ENCODE results near the gene USP35.

The USP35 gene

GRCh38 chr11:78201096-78201818 lies 12.5 kb downstream of the USP35 start:
- FAIRE-seq (no peak), DNase-seq (ENCODE audit: insufficient read length, low spot score) (no peak)
- TF ChIP-seq SPI1 (IDR thresholded peaks at IDR 0.05; ENCODE audit: low read depth, low read length) (no peak), PAX5 (IDR thresholded peaks at IDR 0.05; ENCODE audit: insufficient read depth, low read length, severe bottlenecking) (no peak), POLR2A (IDR thresholded peaks at IDR 0.05; ENCODE audit: low read depth, low read length) (no peak), POU2F2 (IDR thresholded peaks at IDR 0.05; ENCODE audit: low read depth, low read length) (no peak), TAF1 (IDR thresholded peaks at IDR 0.05; ENCODE audit: low read depth, low read length) (no peak), POLR2AphosphoS5 (IDR thresholded peaks at IDR 0.05; ENCODE audit: low read depth, low read length) (no peak)

GRCh38 chr11:78202733-78203167 lies 14.0 kb downstream of the USP35 start:
- DNase-seq (ENCODE audit: insufficient read length, low spot score), result no peak
- TF ChIP-seq POLR2A (IDR thresholded peaks at IDR 0.05; ENCODE audit: low read depth, low read length), result no peak
- FAIRE-seq, result peak; percentile 75

GRCh38 chr11:78203184-78203583 lies 14.5 kb downstream of the USP35 start:
- DNase-seq (ENCODE audit: insufficient read length, low spot score) (no peak), FAIRE-seq (peak; percentile 9)
- no peak for TF ChIP-seq POLR2A (IDR thresholded peaks at IDR 0.05; ENCODE audit: low read depth, low read length)
- no peak for TF ChIP-seq SPI1 (IDR thresholded peaks at IDR 0.05; ENCODE audit: low read depth, low read length)
- no peak for TF ChIP-seq POLR2AphosphoS5 (IDR thresholded peaks at IDR 0.05; ENCODE audit: low read depth, low read length)
- TF ChIP-seq PAX5 (IDR thresholded peaks at IDR 0.05; ENCODE audit: insufficient read depth, low read length, severe bottlenecking), result no peak

- FAIRE-seq, result no peak
- TF ChIP-seq POLR2AphosphoS5 (IDR thresholded peaks at IDR 0.05; ENCODE audit: low read depth, low read length) (no peak), POLR2A (IDR thresholded peaks at IDR 0.05; ENCODE audit: low read depth, low read length) (no peak), SPI1 (IDR thresholded peaks at IDR 0.05; ENCODE audit: low read depth, low read length) (no peak)
- DNase-seq (ENCODE audit: insufficient read length, low spot score), result no peak
Observed at GRCh38 chr11:78205256-78205655, 16.5 kb downstream of the USP35 start.

GRCh38 chr11:78205691-78206090 lies 17.0 kb downstream of the USP35 start:
- no peak for FAIRE-seq
- no peak for DNase-seq (ENCODE audit: insufficient read length, low spot score)
- TF ChIP-seq POLR2AphosphoS5 (IDR thresholded peaks at IDR 0.05; ENCODE audit: low read depth, low read length), result no peak
- no peak for TF ChIP-seq POLR2A (IDR thresholded peaks at IDR 0.05; ENCODE audit: low read depth, low read length)
- no peak for TF ChIP-seq PAX5 (IDR thresholded peaks at IDR 0.05; ENCODE audit: insufficient read depth, low read length, severe bottlenecking)
- no peak for TF ChIP-seq SPI1 (IDR thresholded peaks at IDR 0.05; ENCODE audit: low read depth, low read length)
- no peak for TF ChIP-seq POU2F2 (IDR thresholded peaks at IDR 0.05; ENCODE audit: low read depth, low read length)

GRCh38 chr11:78207532-78208256 lies 19.0 kb downstream of the USP35 start:
- no peak for DNase-seq (ENCODE audit: insufficient read length, low spot score)
- FAIRE-seq, result no peak
- TF ChIP-seq POLR2A (IDR thresholded peaks at IDR 0.05; ENCODE audit: low read depth, low read length), result no peak
- no peak for TF ChIP-seq POLR2AphosphoS5 (IDR thresholded peaks at IDR 0.05; ENCODE audit: low read depth, low read length)
- no peak for TF ChIP-seq PAX5 (IDR thresholded peaks at IDR 0.05; ENCODE audit: insufficient read depth, low read length, severe bottlenecking)
- TF ChIP-seq SPI1 (IDR thresholded peaks at IDR 0.05; ENCODE audit: low read depth, low read length), result no peak
- TF ChIP-seq TAF1 (IDR thresholded peaks at IDR 0.05; ENCODE audit: low read depth, low read length), result no peak
- no peak for TF ChIP-seq POU2F2 (IDR thresholded peaks at IDR 0.05; ENCODE audit: low read depth, low read length)

GRCh38 chr11:78208257-78209165 lies 19.8 kb downstream of the USP35 start:
- no peak for DNase-seq (ENCODE audit: insufficient read length, low spot score)
- TF ChIP-seq POLR2AphosphoS5 (IDR thresholded peaks at IDR 0.05; ENCODE audit: low read depth, low read length), result no peak
- FAIRE-seq, result no peak

GRCh38 chr11:78209478-78209877 lies 20.8 kb downstream of the USP35 start:
- DNase-seq (ENCODE audit: insufficient read length, low spot score) (no peak), FAIRE-seq (no peak)
- no peak for TF ChIP-seq TAF1 (IDR thresholded peaks at IDR 0.05; ENCODE audit: low read depth, low read length)
- no peak for TF ChIP-seq POU2F2 (IDR thresholded peaks at IDR 0.05; ENCODE audit: low read depth, low read length)
- no peak for TF ChIP-seq POLR2A (IDR thresholded peaks at IDR 0.05; ENCODE audit: low read depth, low read length)
- no peak for TF ChIP-seq PAX5 (IDR thresholded peaks at IDR 0.05; ENCODE audit: insufficient read depth, low read length, severe bottlenecking)
- no peak for TF ChIP-seq SPI1 (IDR thresholded peaks at IDR 0.05; ENCODE audit: low read depth, low read length)
- no peak for TF ChIP-seq POLR2AphosphoS5 (IDR thresholded peaks at IDR 0.05; ENCODE audit: low read depth, low read length)

GRCh38 chr11:78210000-78210608 lies 21.4 kb downstream of the USP35 start:
- DNase-seq (ENCODE audit: insufficient read length, low spot score) (no peak), FAIRE-seq (no peak)
- no peak for TF ChIP-seq POLR2AphosphoS5 (IDR thresholded peaks at IDR 0.05; ENCODE audit: low read depth, low read length)
- TF ChIP-seq POU2F2 (IDR thresholded peaks at IDR 0.05; ENCODE audit: low read depth, low read length), result no peak
- no peak for TF ChIP-seq PAX5 (IDR thresholded peaks at IDR 0.05; ENCODE audit: insufficient read depth, low read length, severe bottlenecking)
- TF ChIP-seq TAF1 (IDR thresholded peaks at IDR 0.05; ENCODE audit: low read depth, low read length), result no peak
- no peak for TF ChIP-seq POLR2A (IDR thresholded peaks at IDR 0.05; ENCODE audit: low read depth, low read length)
- no peak for TF ChIP-seq SPI1 (IDR thresholded peaks at IDR 0.05; ENCODE audit: low read depth, low read length)

Measured in GM12891 (cell line).